Breast epithelium (tissue), 4 donors: ENCODE data around the gene CIT. TPM values are rescaled to one million over a fixed set of nuclear protein-coding genes. Genes with fewer than 3 reads are reported as not detected.

Experiments
- DNase-seq, 2 donors: peaks; one replicate each; pipeline ENCODE4 v3.0.0-alpha.2; 2019; ENCODE audit warnings: low spot score in 2 of 2
- H3K27ac ChIP-seq, 2 donors: fragments of 200-600 bp; sonication (generic) in 1 of 2; one replicate each; pipeline ENCODE4 v1.5.1; 2016 to 2019; ENCODE audit warnings: mild to moderate bottlenecking in 1 of 2
- H3K27me3 ChIP-seq, 2 donors: fragments of 200-600 bp; sonication (generic) in 1 of 2; one replicate each; pipeline versions ENCODE4 v1.5.1 to v1.6.0; 2017 to 2019; ENCODE audit warnings: control low read depth in 1 of 2, mild to moderate bottlenecking in 1 of 2
- H3K36me3 ChIP-seq: fragments of 200-600 bp; one replicate; pipeline ENCODE4 v1.5.1; 2019
- H3K4me1 ChIP-seq, 2 donors: fragments of 200-600 bp; sonication (generic); one replicate each; pipeline ENCODE4 v1.5.1; 2016 to 2019; ENCODE audit warnings: control low read depth in 1 of 2
- H3K4me3 ChIP-seq, 3 donors: fragments of 200-600 bp; sonication (generic); 1 replicate in 2 of 3; 2 replicates in 1 of 3; pipeline ENCODE4 v1.5.1; 2016 to 2019; ENCODE audit warnings: mild to moderate bottlenecking in 3 of 3, moderate library complexity in 2 of 3
- H3K9me3 ChIP-seq, 2 donors: fragments of 200-600 bp; sonication (generic) in 1 of 2; one replicate each; pipeline ENCODE4 v1.5.1; 2016 to 2019; ENCODE audit warnings: control low read depth in 1 of 2
- POLR2A ChIP-seq: fragments of 450-650 bp; IDR thresholded peaks from one replicate; pipeline ENCODE4 v1.6.1; 2016; ENCODE audit warnings: antibody characterized with exemption, mild to moderate bottlenecking, moderate library complexity
- POLR2AphosphoS5 ChIP-seq, 3 donors: sonication (generic); formaldehyde crosslinking; IDR thresholded peaks; one replicate each; pipeline ENCODE4 v1.6.1; 2017; ENCODE audit warnings: antibody characterized with exemption in 3 of 3
- intact Hi-C: fragments of 100-400 bp; cut with DNase I; formaldehyde crosslinking; loops from one replicate; pipeline ENCODE4 v1.15.1; 2023; ENCODE audit warnings: low total_unique reads
- total RNA-seq, 3 donors: library from RNA; depleted of rRNA; stranded (reverse); fragments of >200 nt; gene quantifications; one replicate each; pipeline ENCODE4 v1.1.0, GENCODE V29; 2016
- TF ChIP-seq, protein P1 (sequence below), 3 donors: fragments of 450-650 bp; IDR thresholded peaks; one replicate each; pipeline ENCODE4 v1.5.1; 2016 to 2017; ENCODE audit warnings: antibody characterized with exemption in 3 of 3, mild to moderate bottlenecking in 3 of 3, moderate library complexity in 3 of 3

Gene CIT
- total RNA-seq, 3 donors from 2014 or later: 1.3 to 9.5 (median 2.4) TPM

DNA sequence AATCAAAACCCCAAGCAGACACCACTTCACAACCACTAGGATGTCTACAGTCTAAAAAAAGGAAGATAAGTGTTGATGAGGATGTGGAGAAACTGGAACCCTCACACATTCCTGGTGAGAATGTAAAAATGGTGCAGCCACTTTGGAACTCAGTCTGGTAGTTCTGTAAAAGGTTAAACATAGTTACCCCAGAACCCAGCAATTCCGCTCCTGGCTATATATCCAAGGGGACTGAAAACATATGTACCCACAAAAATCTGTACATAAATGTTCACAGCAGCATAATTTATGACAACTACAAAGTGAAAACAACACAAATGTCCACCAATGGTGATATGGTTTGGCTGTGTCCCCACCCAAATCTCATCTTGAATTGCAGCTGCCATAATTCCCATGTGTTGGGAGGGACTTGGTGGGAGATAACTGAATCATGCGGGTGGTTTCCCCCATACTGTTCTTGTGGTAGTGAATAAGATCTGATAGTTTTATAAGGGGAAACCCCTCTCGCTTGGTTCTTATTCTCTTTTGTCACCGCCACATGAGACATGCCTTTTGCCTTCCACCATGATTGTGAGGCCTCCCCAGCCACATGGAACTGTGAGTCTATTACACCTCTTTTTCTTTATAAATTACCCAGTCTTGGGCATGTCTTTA is 162.4 kb downstream of the CIT start:
- no peaks in the 10 kb centered on the region for H3K27me3 ChIP-seq
- DNase-seq: no peak
- TF ChIP-seq POLR2AphosphoS5 (IDR thresholded peaks at IDR 0.05) (no peak), POLR2A (no peak)
- no peak overlapping the region for H3K27ac ChIP-seq
- H3K9me3 ChIP-seq: no peaks in the 10 kb centered on the region
- no peaks in the 10 kb centered on the region for H3K4me1 ChIP-seq
- no peaks in the 10 kb centered on the region for H3K36me3 ChIP-seq
- no peak overlapping the region for H3K4me3 ChIP-seq
- intact Hi-C loops: no loop called here

DNA sequence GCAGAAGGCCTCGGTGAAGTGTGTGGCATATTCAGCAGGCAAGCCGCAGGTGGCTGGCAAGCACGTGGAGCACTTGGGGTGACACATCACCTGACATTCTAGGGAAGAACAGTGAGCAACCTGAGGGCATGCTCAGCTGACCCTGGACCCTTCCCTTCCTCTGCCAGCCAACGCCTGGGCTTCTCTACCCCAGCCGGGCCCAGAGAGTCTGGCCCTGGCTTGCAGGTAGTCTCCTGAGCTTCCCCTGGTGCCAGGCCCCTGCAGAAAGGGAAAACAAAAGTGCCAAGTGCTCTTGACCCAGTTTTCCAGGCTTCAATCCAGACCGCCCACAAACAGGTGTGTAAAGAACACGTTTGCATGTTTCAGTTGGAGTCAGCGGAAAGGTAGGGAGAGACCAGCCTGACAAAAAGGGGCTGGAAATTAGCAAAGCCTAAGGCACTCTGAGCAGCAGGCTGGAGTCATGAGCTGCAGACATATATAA is 163.5 kb downstream of the CIT start:
- Histone ChIP-seq H3K9me3 (no peaks in the 10 kb centered on the region), H3K27me3 (no peaks in the 10 kb centered on the region), H3K27ac (peak overlapping the region in 1 of 2 donors; percentile 40), H3K4me1 (no peaks in the 10 kb centered on the region), H3K4me3 (no peak overlapping the region), H3K36me3 (no peaks in the 10 kb centered on the region)
- no peak for DNase-seq
- no peak for TF ChIP-seq POLR2A
- TF ChIP-seq, protein P1, sequence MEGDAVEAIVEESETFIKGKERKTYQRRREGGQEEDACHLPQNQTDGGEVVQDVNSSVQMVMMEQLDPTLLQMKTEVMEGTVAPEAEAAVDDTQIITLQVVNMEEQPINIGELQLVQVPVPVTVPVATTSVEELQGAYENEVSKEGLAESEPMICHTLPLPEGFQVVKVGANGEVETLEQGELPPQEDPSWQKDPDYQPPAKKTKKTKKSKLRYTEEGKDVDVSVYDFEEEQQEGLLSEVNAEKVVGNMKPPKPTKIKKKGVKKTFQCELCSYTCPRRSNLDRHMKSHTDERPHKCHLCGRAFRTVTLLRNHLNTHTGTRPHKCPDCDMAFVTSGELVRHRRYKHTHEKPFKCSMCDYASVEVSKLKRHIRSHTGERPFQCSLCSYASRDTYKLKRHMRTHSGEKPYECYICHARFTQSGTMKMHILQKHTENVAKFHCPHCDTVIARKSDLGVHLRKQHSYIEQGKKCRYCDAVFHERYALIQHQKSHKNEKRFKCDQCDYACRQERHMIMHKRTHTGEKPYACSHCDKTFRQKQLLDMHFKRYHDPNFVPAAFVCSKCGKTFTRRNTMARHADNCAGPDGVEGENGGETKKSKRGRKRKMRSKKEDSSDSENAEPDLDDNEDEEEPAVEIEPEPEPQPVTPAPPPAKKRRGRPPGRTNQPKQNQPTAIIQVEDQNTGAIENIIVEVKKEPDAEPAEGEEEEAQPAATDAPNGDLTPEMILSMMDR (IDR thresholded peaks at IDR 0.05): no peak
- TF ChIP-seq POLR2AphosphoS5 (IDR thresholded peaks at IDR 0.05): no peak
- intact Hi-C loops: no loop called here

DNA sequence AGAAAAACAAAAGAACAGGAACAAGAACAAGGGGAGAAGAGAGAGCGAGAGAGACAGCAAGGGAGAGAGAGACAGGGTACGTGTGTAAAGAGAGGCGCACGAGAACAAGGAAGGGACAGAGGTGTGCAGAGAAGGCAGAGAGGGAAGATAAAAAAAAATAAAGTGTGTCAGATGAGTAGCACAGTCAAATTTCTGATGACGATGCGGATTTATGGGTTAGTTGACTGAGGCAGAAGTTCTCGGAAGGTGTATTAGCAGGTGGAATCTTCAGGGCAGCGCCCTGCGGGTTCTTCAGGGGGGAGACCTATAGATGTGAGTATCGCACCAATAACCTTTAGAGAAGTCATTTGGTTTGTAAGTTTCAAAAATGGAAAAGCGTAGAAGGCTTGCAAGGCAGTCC is 164.4 kb downstream of the CIT start:
- no peaks in the 10 kb centered on the region for H3K36me3 ChIP-seq
- H3K27ac ChIP-seq: no peak overlapping the region
- intact Hi-C loops: no loop called here
- no peak overlapping the region for H3K4me3 ChIP-seq
- no peak for DNase-seq
- no peaks in the 10 kb centered on the region for H3K9me3 ChIP-seq
- H3K4me1 ChIP-seq: no peaks in the 10 kb centered on the region
- TF ChIP-seq, protein P1 (IDR thresholded peaks at IDR 0.05): no peak
- TF ChIP-seq POLR2A (no peak), POLR2AphosphoS5 (IDR thresholded peaks at IDR 0.05) (no peak)
- H3K27me3 ChIP-seq: no peaks in the 10 kb centered on the region

DNA sequence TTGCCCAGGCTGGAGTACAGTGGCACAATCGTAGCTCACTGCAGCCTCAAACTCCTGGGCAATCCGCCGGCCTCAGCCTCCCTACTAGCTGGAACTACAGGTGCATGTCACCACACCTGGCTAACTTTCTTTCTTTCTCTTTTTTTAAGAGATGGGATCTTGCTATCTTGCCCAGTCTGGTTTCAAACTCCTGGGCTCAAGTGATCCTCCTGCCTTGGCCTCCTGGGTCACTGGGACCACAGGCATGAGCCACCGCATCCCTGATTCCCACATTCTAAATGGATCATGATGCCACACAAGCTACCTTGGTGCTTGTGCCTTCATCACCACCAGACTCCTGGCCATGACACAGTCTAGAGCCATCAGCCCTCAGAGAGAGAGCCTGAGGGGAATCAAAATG is 165.4 kb downstream of the CIT start:
- Histone ChIP-seq H3K36me3 (no peaks in the 10 kb centered on the region), H3K27me3 (no peaks in the 10 kb centered on the region), H3K4me1 (no peaks in the 10 kb centered on the region), H3K27ac (no peak overlapping the region), H3K4me3 (no peak overlapping the region), H3K9me3 (no peaks in the 10 kb centered on the region)
- TF ChIP-seq POLR2AphosphoS5 (IDR thresholded peaks at IDR 0.05): no peak
- no peak for TF ChIP-seq POLR2A
- TF ChIP-seq, protein P1 (IDR thresholded peaks at IDR 0.05): no peak
- intact Hi-C loops: no loop called here
- DNase-seq: no peak

DNA sequence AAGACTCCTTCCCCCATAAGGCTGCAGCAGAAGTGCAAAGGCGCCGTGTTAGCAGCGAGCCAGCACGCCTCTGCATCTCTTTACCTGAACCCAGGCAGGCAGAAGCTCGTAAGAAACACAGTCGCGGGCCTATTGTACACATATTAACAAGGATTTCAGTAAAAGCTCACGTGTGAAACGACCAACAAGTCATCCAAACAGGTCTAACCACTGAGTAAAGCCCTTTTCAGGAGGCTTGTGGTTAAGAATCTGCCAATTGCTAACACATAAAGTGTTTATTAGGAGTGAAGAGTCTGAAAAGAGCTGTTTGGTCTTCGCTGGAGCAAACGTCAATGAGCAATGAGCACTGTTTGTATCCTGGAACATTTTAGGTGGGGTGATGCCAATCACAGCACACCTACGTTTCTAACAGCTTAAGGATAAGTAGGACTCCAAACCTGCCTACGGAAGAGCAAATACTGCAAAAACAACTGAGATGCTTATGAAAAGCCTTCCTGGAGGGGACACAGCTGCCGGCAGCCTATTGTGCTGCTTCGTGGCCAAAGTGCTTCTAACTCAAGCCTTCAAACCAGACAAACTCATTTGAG is 166.1 kb downstream of the CIT start:
- Histone ChIP-seq H3K9me3 (no peaks in the 10 kb centered on the region), H3K27me3 (no peaks in the 10 kb centered on the region), H3K36me3 (no peaks in the 10 kb centered on the region), H3K4me1 (no peaks in the 10 kb centered on the region), H3K27ac (peak overlapping the region in 1 of 2 donors; percentile 48), H3K4me3 (no peak overlapping the region)
- intact Hi-C loops: no loop called here
- no peak for TF ChIP-seq POLR2A
- no peak for TF ChIP-seq POLR2AphosphoS5 (IDR thresholded peaks at IDR 0.05)
- TF ChIP-seq, protein P1 (IDR thresholded peaks at IDR 0.05): no peak
- no peak for DNase-seq
